Measurements from ENCODE around the gene HOXA13.

HOXA13 gene

GRCh38 chr7:27148031-27148755, 51.7 kb downstream of the HOXA13 start:
- no peak for DNase-seq (ENCODE audit: low spot score)

- no peak for DNase-seq (ENCODE audit: low spot score)
Observed at GRCh38 chr7:27147199-27148030, 52.5 kb downstream of the HOXA13 start, which contains the start of gene HOXA6. Gene HOXA6, minus strand, starts transcription at chr7:27147774. Its CDS starts 25 bp downstream, at chr7:27147749.

DNA sequence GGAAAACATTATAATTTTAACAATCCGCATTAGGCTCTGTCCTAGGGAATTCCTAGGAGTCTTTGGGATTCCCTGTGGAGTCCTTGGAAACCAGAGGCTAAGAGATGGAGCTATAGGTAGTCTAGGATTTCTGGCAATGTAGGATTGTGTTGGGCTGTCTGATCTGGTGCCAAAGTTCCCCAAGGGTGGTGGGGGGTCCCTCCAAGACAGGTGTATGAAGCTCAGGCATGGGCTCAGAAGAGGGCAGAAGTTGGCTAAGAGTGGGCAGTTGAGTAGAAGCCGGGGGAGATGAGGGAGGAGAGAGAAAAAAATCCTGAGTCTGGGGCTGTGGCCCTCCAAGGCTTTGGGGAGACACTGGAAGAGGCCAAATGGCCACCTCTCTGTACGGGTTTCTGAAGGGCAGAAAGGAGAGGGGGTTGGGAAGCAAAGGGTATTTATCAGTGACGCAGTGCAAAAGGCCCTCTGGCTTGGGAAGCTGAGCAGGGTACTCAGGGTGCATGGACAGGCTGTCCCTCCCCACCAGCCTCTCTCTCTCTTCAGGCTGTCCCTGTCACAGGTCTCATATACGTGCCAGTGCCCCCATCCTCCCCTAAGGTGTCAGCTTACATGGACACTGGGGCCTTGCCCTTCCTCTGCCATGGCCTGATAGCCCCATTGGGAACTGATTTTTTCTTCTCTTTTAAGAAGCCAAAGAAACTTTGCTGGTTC, 53.2 kb downstream of the HOXA13 start:
- DNase-seq (ENCODE audit: low spot score), result no peak

DNA sequence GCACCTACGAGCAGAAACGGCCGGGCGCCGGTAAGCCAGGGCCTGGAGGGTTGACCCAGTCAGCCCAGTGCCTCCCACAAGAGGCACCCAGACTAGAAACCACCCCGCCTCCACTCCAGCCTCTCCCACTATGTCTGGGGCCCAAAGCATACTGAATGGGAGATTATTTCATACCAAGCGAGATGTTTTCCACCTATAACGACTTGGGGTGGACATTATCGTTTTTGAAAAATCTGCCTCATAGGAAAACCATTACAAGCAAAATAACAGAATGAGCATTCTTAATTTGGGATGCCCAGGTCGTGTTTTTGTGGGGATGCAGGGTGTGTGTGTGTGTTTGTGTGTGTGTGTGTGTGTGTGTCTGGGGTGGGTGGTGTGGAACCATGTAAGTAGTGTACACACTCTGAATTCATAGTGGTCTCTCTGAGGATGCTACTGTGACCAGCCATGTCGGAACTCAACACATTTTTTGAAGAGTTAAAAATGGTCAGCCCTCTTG, 53.9 kb downstream of the HOXA13 start:
- DNase-seq (ENCODE audit: low spot score), result no peak

DNA sequence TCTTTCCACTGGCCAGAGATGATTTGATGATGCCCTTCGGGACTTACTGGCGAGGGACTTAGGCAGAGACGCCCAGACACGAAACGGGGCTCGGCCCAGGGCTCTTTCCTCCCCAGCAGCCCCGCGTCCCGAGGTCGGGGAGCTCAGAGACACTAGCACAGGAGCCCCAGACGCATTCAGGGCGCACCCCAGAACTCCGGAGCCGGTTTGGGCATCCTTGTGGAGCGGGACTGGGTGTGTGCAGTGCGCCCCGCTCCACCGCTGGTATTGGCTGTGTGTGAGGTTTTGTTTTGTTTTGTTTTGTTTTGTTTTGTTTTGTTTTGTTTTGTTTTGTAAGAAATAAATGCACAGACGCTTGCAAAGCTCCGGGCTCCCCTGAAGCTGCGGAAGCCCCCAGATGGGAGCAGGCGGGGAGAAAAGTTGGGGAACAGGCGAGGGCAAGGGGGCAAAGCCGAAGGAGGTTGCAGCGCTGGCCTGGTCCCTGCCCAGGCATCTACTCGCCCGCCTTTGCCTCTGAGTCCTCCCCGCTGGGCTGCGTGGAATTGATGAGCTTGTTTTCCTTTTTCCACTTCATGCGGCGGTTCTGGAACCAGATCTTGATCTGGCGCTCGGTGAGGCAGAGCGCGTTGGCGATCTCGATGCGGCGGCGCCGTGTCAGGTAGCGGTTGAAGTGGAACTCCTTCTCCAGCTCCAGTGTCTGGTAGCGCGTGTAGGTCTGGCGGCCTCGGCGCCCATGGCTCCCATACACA, 54.6 kb downstream of the HOXA13 start:
- DNase-seq (ENCODE audit: low spot score), result no peak

- DNase-seq (ENCODE audit: low spot score), result no peak
Observed at GRCh38 chr7:27144781-27145164, 55.1 kb downstream of the HOXA13 start.
